ENCODE data around the gene LAMTOR4.

LAMTOR4 gene

DNA sequence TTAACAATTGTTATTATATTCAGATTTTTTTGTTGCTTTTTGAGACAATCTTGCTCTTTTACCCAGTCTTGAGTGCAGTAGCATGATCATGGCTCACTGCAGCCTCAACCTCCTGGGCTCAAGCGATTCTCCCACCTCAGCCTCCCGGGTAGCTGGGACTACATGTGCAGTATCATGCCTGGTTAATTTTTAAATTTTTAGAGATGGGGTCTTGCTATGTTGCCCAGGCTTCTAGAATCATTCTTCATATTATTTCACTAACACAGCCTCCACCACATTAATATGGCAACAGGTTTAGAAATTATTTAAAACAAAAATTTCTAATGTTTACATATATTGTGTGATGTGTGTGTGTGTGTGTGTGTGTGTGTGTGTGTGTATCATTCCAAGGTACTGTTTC lies 1.4 kb upstream of the LAMTOR4 start:
- H3K4me3 ChIP-seq (ENCODE audit: low read depth, low read length): no peak overlapping the region
- TF ChIP-seq, protein P1, sequence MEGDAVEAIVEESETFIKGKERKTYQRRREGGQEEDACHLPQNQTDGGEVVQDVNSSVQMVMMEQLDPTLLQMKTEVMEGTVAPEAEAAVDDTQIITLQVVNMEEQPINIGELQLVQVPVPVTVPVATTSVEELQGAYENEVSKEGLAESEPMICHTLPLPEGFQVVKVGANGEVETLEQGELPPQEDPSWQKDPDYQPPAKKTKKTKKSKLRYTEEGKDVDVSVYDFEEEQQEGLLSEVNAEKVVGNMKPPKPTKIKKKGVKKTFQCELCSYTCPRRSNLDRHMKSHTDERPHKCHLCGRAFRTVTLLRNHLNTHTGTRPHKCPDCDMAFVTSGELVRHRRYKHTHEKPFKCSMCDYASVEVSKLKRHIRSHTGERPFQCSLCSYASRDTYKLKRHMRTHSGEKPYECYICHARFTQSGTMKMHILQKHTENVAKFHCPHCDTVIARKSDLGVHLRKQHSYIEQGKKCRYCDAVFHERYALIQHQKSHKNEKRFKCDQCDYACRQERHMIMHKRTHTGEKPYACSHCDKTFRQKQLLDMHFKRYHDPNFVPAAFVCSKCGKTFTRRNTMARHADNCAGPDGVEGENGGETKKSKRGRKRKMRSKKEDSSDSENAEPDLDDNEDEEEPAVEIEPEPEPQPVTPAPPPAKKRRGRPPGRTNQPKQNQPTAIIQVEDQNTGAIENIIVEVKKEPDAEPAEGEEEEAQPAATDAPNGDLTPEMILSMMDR (conservative IDR thresholded peaks at IDR 0.05; ENCODE audit: low read depth, low read length): no peak
- no peak for DNase-seq (ENCODE audit: low read depth)

DNA sequence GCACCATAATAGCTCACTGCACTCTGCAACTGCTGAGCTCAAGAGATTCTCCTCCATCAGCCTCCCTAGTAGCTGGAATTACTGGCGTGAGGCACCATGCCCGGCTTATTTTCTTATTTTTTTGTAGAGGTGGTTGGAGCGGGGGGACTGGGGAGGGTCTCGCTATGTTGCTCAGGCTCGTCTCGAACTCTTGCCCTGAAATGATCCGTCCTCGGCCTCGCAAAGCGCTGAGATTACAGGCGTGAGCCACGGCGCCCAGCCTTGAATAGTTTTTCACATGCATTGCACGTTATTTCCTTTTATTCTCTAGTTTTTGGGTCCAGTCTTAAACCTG lies 526 bp upstream of the LAMTOR4 start:
- peak overlapping the region; percentile 41 for H3K4me3 ChIP-seq (ENCODE audit: low read depth, low read length)
- TF ChIP-seq, protein P1 (conservative IDR thresholded peaks at IDR 0.05; ENCODE audit: low read depth, low read length): no peak
- DNase-seq (ENCODE audit: low read depth): no peak

GRCh38 chr7:100152404-100152803 lies 3.7 kb downstream of the LAMTOR4 start:
- TF ChIP-seq, protein P1 (conservative IDR thresholded peaks at IDR 0.05; ENCODE audit: low read depth, low read length): no peak
- DNase-seq (ENCODE audit: low read depth): no peak
- H3K4me3 ChIP-seq (ENCODE audit: low read depth, low read length): no peak overlapping the region

DNA sequence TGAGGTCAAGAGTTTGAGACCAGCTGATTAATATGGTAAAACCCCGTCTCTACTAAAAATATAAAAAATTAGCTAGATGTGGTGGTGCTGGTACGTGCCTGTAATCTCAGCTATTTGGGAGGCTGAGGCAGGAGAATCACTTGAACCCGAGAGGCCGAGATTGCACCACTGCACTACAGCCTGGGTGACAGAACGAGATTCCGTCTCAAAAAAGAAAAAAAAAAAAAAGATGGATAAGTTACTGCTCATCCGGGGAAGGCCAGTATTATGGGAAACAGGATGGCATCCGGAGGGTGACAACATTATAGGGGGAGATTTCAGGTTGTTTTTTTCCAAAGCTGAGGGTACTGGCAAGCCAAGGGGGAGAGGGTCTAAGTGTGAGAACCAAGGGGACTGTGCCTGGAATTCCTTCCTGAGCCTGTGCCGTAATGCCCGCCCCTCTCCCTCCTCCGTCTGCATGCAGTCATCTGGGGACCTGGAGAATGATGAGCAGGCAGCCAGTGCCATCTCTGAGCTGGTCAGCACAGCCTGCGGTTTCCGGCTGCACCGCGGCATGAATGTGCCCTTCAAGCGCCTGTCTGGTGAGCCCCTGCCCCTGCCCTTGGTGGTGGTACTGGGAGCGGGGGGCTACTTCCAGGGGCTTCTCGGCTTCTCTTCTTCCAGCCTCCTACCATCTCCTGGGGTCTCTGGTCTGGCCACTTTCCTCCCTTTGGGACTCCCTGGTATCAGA lies 4.4 kb downstream of the LAMTOR4 start:
- DNase-seq (ENCODE audit: low read depth): no peak
- TF ChIP-seq, protein P1 (conservative IDR thresholded peaks at IDR 0.05; ENCODE audit: low read depth, low read length): no peak

DNA sequence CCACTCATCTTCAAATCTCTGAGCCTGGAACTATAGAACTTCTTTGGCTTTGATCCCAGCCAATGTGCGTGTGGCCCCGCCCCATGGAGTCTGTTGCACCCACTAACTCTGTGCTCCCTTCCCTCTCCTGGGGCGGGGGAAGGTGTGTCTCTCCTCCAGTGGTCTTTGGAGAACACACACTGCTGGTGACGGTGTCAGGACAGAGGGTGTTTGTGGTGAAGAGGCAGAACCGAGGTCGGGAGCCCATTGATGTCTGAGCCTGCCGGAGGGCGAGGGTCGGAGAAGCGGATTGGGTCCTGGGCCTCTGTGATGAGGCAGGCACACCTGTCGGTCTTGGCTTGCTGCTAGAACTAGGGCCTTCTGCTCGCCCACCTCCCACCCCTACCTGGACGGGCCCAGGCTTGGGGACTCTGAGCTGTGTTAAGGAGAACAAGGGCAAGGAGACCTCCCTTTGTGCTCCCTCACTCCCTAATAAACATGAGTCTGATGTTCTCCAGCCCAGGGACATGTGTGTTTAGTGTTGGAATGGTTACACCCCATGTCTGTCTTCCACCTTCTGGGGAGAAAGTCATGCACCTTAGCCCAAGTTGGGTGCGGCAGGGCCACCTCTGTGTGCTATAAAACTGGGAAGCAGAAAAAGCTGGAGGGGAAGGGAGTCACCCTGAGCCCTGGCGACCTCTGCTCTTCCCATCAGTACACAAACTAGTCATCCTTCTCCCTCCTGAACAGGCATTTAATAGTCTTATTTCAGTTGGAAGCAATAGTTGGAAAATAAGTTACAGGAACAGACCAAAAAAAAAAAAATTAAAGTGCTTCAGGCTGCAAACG lies 5.2 kb downstream of the LAMTOR4 start:
- no peak overlapping the region for H3K4me3 ChIP-seq (ENCODE audit: low read depth, low read length)
- no peak for DNase-seq (ENCODE audit: low read depth)
- TF ChIP-seq, protein P1 (conservative IDR thresholded peaks at IDR 0.05; ENCODE audit: low read depth, low read length): no peak

More for the DNA sequence above, 4.4 kb downstream of the LAMTOR4 start:
- H3K4me3 ChIP-seq (ENCODE audit: low read depth, low read length): no peak overlapping the region

DNA sequence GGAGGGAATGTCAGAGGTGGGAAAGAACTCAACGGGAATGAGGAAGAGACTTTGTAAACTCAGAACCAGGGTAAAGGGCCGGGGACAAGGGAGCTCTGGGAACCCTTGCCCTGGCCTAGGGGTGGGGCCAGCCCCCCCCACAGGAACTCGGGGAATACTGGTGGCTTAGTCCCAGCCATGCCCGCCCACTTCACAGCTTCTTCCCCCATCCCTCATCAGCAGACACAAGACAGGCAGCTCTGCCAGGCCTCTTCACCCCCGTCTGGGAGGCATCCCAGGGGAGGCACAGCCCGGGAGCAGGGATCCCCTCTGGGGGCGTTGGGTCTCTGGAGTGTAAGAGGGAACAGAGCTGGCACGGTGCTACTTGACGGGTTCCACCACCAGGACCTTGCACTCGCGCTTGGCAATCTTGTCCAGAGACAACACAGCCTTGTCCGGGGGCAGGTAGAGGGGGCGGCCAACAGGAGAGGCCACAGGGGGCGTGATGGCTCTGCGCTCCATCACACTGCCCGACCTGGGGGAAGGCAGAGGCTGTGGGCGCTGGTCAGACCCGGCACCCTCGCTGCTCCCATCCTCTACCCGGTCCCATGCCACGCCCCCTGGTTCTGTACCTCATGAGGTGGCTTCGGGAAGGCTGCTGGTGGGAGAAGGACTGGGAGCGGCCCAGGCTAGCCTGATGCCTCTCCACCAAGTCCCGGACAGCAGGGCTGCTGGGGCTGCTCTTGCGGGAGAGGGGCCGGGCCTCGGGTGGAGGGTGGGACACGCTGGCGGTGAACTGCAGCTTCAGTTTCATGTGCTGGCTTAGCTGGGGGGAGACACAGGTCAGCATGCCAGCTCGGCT lies 6.2 kb downstream of the LAMTOR4 start:
- TF ChIP-seq, protein P1 (conservative IDR thresholded peaks at IDR 0.05; ENCODE audit: low read depth, low read length): no peak
- no peak overlapping the region for H3K4me3 ChIP-seq (ENCODE audit: low read depth, low read length)
- DNase-seq (ENCODE audit: low read depth): no peak

Data from choroid plexus epithelial cell (primary cell).